HepG2 (cell line): ENCODE measurements around the gene ZNF506. TPM values are rescaled to one million over a fixed set of nuclear protein-coding genes. Genes with fewer than 3 reads are reported as not detected.

Source experiments
- FOXA3 ChIP-seq: IDR thresholded peaks from 2 replicates; pipeline ENCODE4 v1.6.1; 2016; ENCODE audit warnings: missing genetic modification reagents, missing compliant biosample characterization
- MLLT10 ChIP-seq: sonication (generic); formaldehyde crosslinking; IDR thresholded peaks from 2 replicates; pipeline ENCODE4 v1.4.0; 2020; ENCODE audit warnings: missing genetic modification reagents
- NR3C1 ChIP-seq: sonication (generic); formaldehyde crosslinking; IDR thresholded peaks from 2 replicates; pipeline ENCODE4 v1.4.0; 2020; ENCODE audit warnings: missing genetic modification reagents
- PREB ChIP-seq: sonication (generic); formaldehyde crosslinking; IDR thresholded peaks from 2 replicates; pipeline ENCODE4 v1.4.0; 2020; ENCODE audit warnings: missing genetic modification reagents
- RAD51 ChIP-seq: fragments of 450-650 bp; IDR thresholded peaks from 2 replicates; pipeline ENCODE4 v1.6.1; 2016; ENCODE audit warnings: borderline replicate concordance
- RFX1 ChIP-seq: fragments of 450-650 bp; IDR thresholded peaks from 2 replicates; pipeline ENCODE4 v1.6.1; 2017
- RFX3 ChIP-seq: IDR thresholded peaks from 2 replicates; pipeline ENCODE4 v1.6.1; 2016; ENCODE audit warnings: missing biosample characterization, missing genetic modification reagents
- SALL1 ChIP-seq: sonication (generic); formaldehyde crosslinking; IDR thresholded peaks from 2 replicates; pipeline ENCODE4 v1.8.0; 2022; ENCODE audit warnings: mild to moderate bottlenecking, missing genetic modification reagents
- SMAD3 ChIP-seq: sonication (generic); formaldehyde crosslinking; IDR thresholded peaks from 2 replicates; pipeline ENCODE4 v1.4.0; 2020; ENCODE audit warnings: missing genetic modification reagents
- ZNF20 ChIP-seq: sonication (generic); formaldehyde crosslinking; IDR thresholded peaks from 2 replicates; pipeline ENCODE4 v1.4.0; 2020; ENCODE audit warnings: mild to moderate bottlenecking, moderate library complexity, missing genetic modification reagents
- ZNF207 ChIP-seq: fragments of 450-650 bp; IDR thresholded peaks from 2 replicates; pipeline ENCODE4 v1.6.1; 2016; ENCODE audit warnings: antibody characterized with exemption, borderline replicate concordance
- ZNF337 ChIP-seq: sonication (generic); formaldehyde crosslinking; IDR thresholded peaks from 2 replicates; pipeline ENCODE4 v1.5.1; 2020; ENCODE audit warnings: missing genetic modification reagents, low read depth, mild to moderate bottlenecking, borderline replicate concordance
- ZNF569 ChIP-seq: sonication (generic); formaldehyde crosslinking; IDR thresholded peaks from 2 replicates; pipeline ENCODE4 v1.5.0; 2020; ENCODE audit warnings: mild to moderate bottlenecking, missing genetic modification reagents, moderate library complexity, borderline replicate concordance
- polyA plus RNA-seq, 8 experiments: library from polyadenylated mRNA; depleted of rRNA in 3 of 8; stranded (reverse) in 7 of 8; unstranded in 1 of 8; fragments of >200 nt; fragmentation: Illumina TruSeq in 4 of 8; extraction: Trizol in 4 of 8; gene quantifications; 2 replicates each; pipeline versions ENCODE4 v1.2.1 to v1.2.3, GENCODE V29; 2011 to 2016; ENCODE audit warnings: low read depth in 4 of 8, missing spikeins in 1 of 8, mixed read lengths in 1 of 8; ENCODE audit not compliant: insufficient read depth in 1 of 8
- total RNA-seq, 5 experiments: library from RNA; depleted of rRNA; stranded (reverse); fragments of >200 nt; fragmentation: Illumina TruSeq; extraction: Trizol; gene quantifications; 2 replicates each; pipeline ENCODE4 v1.2.3, GENCODE V29; 2016; ENCODE audit warnings: low read depth in 1 of 5
- TF ChIP-seq, protein P1 (sequence below), 2 experiments: sonication (generic) in 1 of 2; formaldehyde crosslinking in 1 of 2; IDR thresholded peaks; 2 replicates each; pipeline versions ENCODE4 v1.4.0 to v1.6.1; 2016 to 2020; ENCODE audit warnings: borderline replicate concordance in 1 of 2, low read depth in 1 of 2, mild to moderate bottlenecking in 1 of 2, missing genetic modification reagents in 1 of 2
- TF ChIP-seq, protein P2 (sequence below): sonication (generic); formaldehyde crosslinking; IDR thresholded peaks from 2 replicates; pipeline ENCODE4 v1.4.0; 2020; ENCODE audit warnings: mild to moderate bottlenecking, missing genetic modification reagents, borderline replicate concordance
- TF ChIP-seq, protein P3 (sequence below): IDR thresholded peaks from 2 replicates; pipeline ENCODE4 v1.6.1; 2018; ENCODE audit warnings: missing genetic modification reagents

The ZNF506 gene
- total and polyA plus RNA-seq, 2 of the 13 experiments (the other 11 are each of a cell fraction or from before 2014, with no cell fraction given): not detected

GRCh38 chr19:19865750-19866610 lies 44.4 kb upstream of the ZNF506 start, which contains the start of gene ZNF253 (continued):
- TF ChIP-seq RAD51: no peak
- TF ChIP-seq, protein P1, sequence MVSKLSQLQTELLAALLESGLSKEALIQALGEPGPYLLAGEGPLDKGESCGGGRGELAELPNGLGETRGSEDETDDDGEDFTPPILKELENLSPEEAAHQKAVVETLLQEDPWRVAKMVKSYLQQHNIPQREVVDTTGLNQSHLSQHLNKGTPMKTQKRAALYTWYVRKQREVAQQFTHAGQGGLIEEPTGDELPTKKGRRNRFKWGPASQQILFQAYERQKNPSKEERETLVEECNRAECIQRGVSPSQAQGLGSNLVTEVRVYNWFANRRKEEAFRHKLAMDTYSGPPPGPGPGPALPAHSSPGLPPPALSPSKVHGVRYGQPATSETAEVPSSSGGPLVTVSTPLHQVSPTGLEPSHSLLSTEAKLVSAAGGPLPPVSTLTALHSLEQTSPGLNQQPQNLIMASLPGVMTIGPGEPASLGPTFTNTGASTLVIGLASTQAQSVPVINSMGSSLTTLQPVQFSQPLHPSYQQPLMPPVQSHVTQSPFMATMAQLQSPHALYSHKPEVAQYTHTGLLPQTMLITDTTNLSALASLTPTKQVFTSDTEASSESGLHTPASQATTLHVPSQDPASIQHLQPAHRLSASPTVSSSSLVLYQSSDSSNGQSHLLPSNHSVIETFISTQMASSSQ (IDR thresholded peaks at IDR 0.05; ENCODE audit: low read depth): no peak
- TF ChIP-seq, protein P1 (CRISPR knock-in tag; IDR thresholded peaks at IDR 0.05; ENCODE audit: borderline replicate concordance): no peak; the same call in 1 of the 2 replicates
- TF ChIP-seq PREB (CRISPR knock-in tag): no peak
- no peak for TF ChIP-seq NR3C1
- no peak for TF ChIP-seq RFX3 (CRISPR knock-in tag)
- TF ChIP-seq SMAD3 (CRISPR knock-in tag): no peak
- TF ChIP-seq SALL1: peak; percentile 67
- no peak for TF ChIP-seq ZNF207
- TF ChIP-seq ZNF569 (CRISPR knock-in tag): no peak
- TF ChIP-seq, protein P2, sequence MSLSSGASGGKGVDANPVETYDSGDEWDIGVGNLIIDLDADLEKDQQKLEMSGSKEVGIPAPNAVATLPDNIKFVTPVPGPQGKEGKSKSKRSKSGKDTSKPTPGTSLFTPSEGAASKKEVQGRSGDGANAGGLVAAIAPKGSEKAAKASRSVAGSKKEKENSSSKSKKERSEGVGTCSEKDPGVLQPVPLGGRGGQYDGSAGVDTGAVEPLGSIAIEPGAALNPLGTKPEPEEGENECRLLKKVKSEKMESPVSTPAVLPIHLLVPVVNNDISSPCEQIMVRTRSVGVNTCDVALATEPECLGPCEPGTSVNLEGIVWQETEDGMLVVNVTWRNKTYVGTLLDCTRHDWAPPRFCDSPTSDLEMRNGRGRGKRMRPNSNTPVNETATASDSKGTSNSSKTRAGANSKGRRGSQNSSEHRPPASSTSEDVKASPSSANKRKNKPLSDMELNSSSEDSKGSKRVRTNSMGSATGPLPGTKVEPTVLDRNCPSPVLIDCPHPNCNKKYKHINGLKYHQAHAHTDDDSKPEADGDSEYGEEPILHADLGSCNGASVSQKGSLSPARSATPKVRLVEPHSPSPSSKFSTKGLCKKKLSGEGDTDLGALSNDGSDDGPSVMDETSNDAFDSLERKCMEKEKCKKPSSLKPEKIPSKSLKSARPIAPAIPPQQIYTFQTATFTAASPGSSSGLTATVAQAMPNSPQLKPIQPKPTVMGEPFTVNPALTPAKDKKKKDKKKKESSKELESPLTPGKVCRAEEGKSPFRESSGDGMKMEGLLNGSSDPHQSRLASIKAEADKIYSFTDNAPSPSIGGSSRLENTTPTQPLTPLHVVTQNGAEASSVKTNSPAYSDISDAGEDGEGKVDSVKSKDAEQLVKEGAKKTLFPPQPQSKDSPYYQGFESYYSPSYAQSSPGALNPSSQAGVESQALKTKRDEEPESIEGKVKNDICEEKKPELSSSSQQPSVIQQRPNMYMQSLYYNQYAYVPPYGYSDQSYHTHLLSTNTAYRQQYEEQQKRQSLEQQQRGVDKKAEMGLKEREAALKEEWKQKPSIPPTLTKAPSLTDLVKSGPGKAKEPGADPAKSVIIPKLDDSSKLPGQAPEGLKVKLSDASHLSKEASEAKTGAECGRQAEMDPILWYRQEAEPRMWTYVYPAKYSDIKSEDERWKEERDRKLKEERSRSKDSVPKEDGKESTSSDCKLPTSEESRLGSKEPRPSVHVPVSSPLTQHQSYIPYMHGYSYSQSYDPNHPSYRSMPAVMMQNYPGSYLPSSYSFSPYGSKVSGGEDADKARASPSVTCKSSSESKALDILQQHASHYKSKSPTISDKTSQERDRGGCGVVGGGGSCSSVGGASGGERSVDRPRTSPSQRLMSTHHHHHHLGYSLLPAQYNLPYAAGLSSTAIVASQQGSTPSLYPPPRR: no peak; the same call in 1 of the 2 replicates
- peak; percentile 55; the same call in 1 of the 2 replicates for TF ChIP-seq ZNF337 (CRISPR knock-in tag)
- no peak for TF ChIP-seq MLLT10 (CRISPR knock-in tag)
- TF ChIP-seq, protein P3, sequence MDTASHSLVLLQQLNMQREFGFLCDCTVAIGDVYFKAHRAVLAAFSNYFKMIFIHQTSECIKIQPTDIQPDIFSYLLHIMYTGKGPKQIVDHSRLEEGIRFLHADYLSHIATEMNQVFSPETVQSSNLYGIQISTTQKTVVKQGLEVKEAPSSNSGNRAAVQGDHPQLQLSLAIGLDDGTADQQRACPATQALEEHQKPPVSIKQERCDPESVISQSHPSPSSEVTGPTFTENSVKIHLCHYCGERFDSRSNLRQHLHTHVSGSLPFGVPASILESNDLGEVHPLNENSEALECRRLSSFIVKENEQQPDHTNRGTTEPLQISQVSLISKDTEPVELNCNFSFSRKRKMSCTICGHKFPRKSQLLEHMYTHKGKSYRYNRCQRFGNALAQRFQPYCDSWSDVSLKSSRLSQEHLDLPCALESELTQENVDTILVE (CRISPR knock-in tag): peak; percentile 46; the same call in 1 of the 2 replicates
- peak; percentile 80; the same call in 1 of the 2 replicates for TF ChIP-seq ZNF20 (CRISPR knock-in tag)
- no peak for TF ChIP-seq RFX1
- TF ChIP-seq FOXA3 (CRISPR knock-in tag): no peak
